NOMO-1 (cell line): Measurements from ENCODE around the gene IRF7.

Source experiments
- DNase-seq, 2 experiments: peaks; one replicate each; lab custom pipeline; 2025; ENCODE audit not compliant: unreplicated experiment in 2 of 2; lab: John Stamatoyannopoulos, UW

The IRF7 gene

GRCh38 chr11:567629-568292 is 48.0 kb downstream of the IRF7 start:
- no peak for DNase-seq

GRCh38 chr11:567011-567628 is 48.6 kb downstream of the IRF7 start:
- no peak for DNase-seq

GRCh38 chr11:565921-566509 is 49.7 kb downstream of the IRF7 start:
- DNase-seq: no peak

GRCh38 chr11:563812-564578 is 51.8 kb downstream of the IRF7 start:
- DNase-seq: no peak

GRCh38 chr11:563066-563811 is 52.5 kb downstream of the IRF7 start:
- no peak for DNase-seq
